Loucy (cell line): Measurements from ENCODE around the gene PALLD.

ENCODE experiments used
- H2AFZ ChIP-seq: fragments of 200-600 bp; sonication (generic); 2 replicates; pipeline ENCODE4 v1.6.0; 2016; ENCODE audit warnings: antibody characterized with exemption, mild to moderate bottlenecking, low read length, moderate library complexity
- H3F3A ChIP-seq: fragments of 200-600 bp; 2 replicates; pipeline ENCODE4 v1.6.0; 2016; ENCODE audit warnings: antibody characterized with exemption, low read depth, mild to moderate bottlenecking
- H3K27me3 ChIP-seq: fragments of 200-600 bp; sonication (generic); 2 replicates; pipeline ENCODE4 v1.6.1; 2014; ENCODE audit warnings: low read length, mild to moderate bottlenecking; ENCODE audit not compliant: insufficient read depth, poor library complexity, severe bottlenecking
- H3K36me3 ChIP-seq: fragments of 200-600 bp; sonication (generic); 2 replicates; pipeline ENCODE4 v1.6.1; 2016; ENCODE audit warnings: low read length; ENCODE audit not compliant: insufficient read depth
- H3K4me1 ChIP-seq: fragments of 200-600 bp; sonication (generic); 2 replicates; pipeline ENCODE4 v1.5.1; 2014; ENCODE audit warnings: low read length, mild to moderate bottlenecking; ENCODE audit not compliant: insufficient read depth, poor library complexity, severe bottlenecking
- H3K4me2 ChIP-seq: fragments of 200-600 bp; sonication (generic); 2 replicates; pipeline ENCODE4 v1.6.0; 2014; ENCODE audit warnings: antibody characterized with exemption, low read length, low read depth, mild to moderate bottlenecking; ENCODE audit not compliant: poor library complexity, severe bottlenecking
- H3K4me3 ChIP-seq: fragments of 200-600 bp; sonication (generic); 2 replicates; pipeline ENCODE4 v1.5.1; 2014; ENCODE audit warnings: low read length, mild to moderate bottlenecking, mixed read lengths; ENCODE audit not compliant: poor library complexity, severe bottlenecking
- H3K79me2 ChIP-seq: fragments of 200-600 bp; sonication (generic); 2 replicates; pipeline ENCODE4 v1.6.1; 2014; ENCODE audit warnings: low read length; ENCODE audit not compliant: insufficient read depth
- H3K9ac ChIP-seq: fragments of 200-600 bp; sonication (generic); 2 replicates; pipeline ENCODE4 v1.6.0; 2014; ENCODE audit warnings: mild to moderate bottlenecking, low read depth, low read length, moderate library complexity; ENCODE audit not compliant: poor library complexity, severe bottlenecking
- H3K9me2 ChIP-seq: fragments of 200-600 bp; sonication (generic); replicated peaks from 2 replicates; pipeline ENCODE4 v1.6.1; 2016; ENCODE audit warnings: low read depth, low read length, mixed read lengths
- H3K9me3 ChIP-seq: fragments of 200-600 bp; sonication (generic); 2 replicates; pipeline ENCODE4 v1.6.1; 2014; ENCODE audit warnings: mild to moderate bottlenecking, antibody characterized with exemption, low read length, low read depth; ENCODE audit not compliant: insufficient read depth
- H4K20me1 ChIP-seq: fragments of 200-600 bp; sonication (generic); 2 replicates; pipeline ENCODE4 v1.6.0; 2014; ENCODE audit warnings: antibody characterized with exemption, low read length, mild to moderate bottlenecking; ENCODE audit not compliant: insufficient read depth, poor library complexity, severe bottlenecking
- CTCF ChIP-seq: fragments of 200-600 bp; sonication (generic); conservative IDR thresholded peaks from 2 replicates; pipeline ENCODE4 v1.5.1; 2014; ENCODE audit warnings: mild to moderate bottlenecking, antibody characterized with exemption, low read length
- EZH2phosphoT487 ChIP-seq: fragments of 200-600 bp; IDR thresholded peaks from 2 replicates; pipeline ENCODE4 v1.6.1; 2018; ENCODE audit warnings: antibody characterized with exemption, mild to moderate bottlenecking, moderate library complexity, borderline replicate concordance

PALLD gene

GRCh38 chr4:168615294-168616065 lies 118.6 kb downstream of the PALLD start:
- TF ChIP-seq CTCF: no peak
- TF ChIP-seq EZH2phosphoT487: no peak
- Histone ChIP-seq H3F3A (no peaks in the 10 kb centered on the region), H4K20me1 (no peaks in the 10 kb centered on the region), H3K36me3 (no peaks in the 10 kb centered on the region), H3K9me2 (no peaks in the 10 kb centered on the region), H3K4me1 (no peaks in the 10 kb centered on the region), H3K9me3 (no peaks in the 10 kb centered on the region), H2AFZ (no peak overlapping the region), H3K79me2 (no peaks in the 10 kb centered on the region), H3K27me3 (no peaks in the 10 kb centered on the region), H3K4me3 (no peak overlapping the region), H3K9ac (no peak overlapping the region), H3K4me2 (no peak overlapping the region)

GRCh38 chr4:168618577-168619265 lies 121.9 kb downstream of the PALLD start:
- Histone ChIP-seq H3K4me2 (no peak overlapping the region), H3F3A (no peaks in the 10 kb centered on the region), H3K4me3 (no peak overlapping the region), H3K36me3 (no peaks in the 10 kb centered on the region), H3K79me2 (no peaks in the 10 kb centered on the region), H3K9ac (no peak overlapping the region), H3K9me2 (no peaks in the 10 kb centered on the region), H2AFZ (no peak overlapping the region), H3K9me3 (no peaks in the 10 kb centered on the region), H4K20me1 (no peaks in the 10 kb centered on the region), H3K27me3 (no peaks in the 10 kb centered on the region), H3K4me1 (no peaks in the 10 kb centered on the region)
- TF ChIP-seq CTCF (no peak), EZH2phosphoT487 (no peak)

DNA sequence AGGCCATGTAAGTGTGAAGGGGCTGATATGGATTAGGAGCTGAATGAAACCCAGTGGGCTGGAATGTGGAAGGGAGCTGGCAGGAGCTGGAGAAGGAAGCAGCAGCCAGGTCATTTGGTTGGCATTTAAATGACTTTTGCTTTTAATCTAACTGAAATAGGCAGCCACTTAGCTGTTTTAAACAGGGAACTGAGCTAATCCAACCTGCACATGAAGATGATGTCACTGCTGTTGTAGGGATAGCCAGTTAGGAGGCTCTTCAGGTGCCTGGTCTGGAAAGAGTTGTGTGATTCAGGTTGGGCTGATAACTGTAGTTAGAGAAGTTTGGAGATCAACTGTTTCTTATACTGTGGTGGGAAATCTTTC lies 122.4 kb downstream of the PALLD start:
- Histone ChIP-seq H3K36me3 (no peaks in the 10 kb centered on the region), H3K9me3 (no peaks in the 10 kb centered on the region), H3K4me1 (no peaks in the 10 kb centered on the region), H3K4me2 (no peak overlapping the region), H3K4me3 (no peak overlapping the region), H3K79me2 (no peaks in the 10 kb centered on the region), H3K9ac (no peak overlapping the region), H3K27me3 (no peaks in the 10 kb centered on the region), H3F3A (no peaks in the 10 kb centered on the region), H4K20me1 (no peaks in the 10 kb centered on the region), H3K9me2 (no peaks in the 10 kb centered on the region), H2AFZ (no peak overlapping the region)
- TF ChIP-seq CTCF: no peak
- no peak for TF ChIP-seq EZH2phosphoT487
